ENCODE measurements around the gene JMJD4. TPM values are rescaled to one million over a fixed set of nuclear protein-coding genes. Genes with fewer than 3 reads are reported as not detected.
A peak's percentile ranks its signal among the peaks of the same experiment; 100 is the strongest.

Gene JMJD4
- total RNA-seq, 3 donors from 2014 or later: 11.7 to 27.2 (median 21.0) TPM

- Histone ChIP-seq H3K36me3 (peaks cover 3% of the 10 kb centered on the region), H3K4me3 (no peak overlapping the region), H3K27me3 (no peaks in the 10 kb centered on the region), H3K4me1 (no peaks in the 10 kb centered on the region), H3K9me3 (no peaks in the 10 kb centered on the region), H3K27ac (peak overlapping the region in 1 of 2 donors; percentile 38)
- intact Hi-C loops (cut with DNase I; ENCODE audit: low total_unique reads): loop anchor here (10.0 kb wide), 1 partner anchor 183 kb away; the partner anchor contains the start of gene WNT9A
- DNase-seq (ENCODE audit: low spot score in 2 of 2): no peak
- TF ChIP-seq POLR2AphosphoS5 (IDR thresholded peaks at IDR 0.05) (no peak), POLR2A (IDR thresholded peaks at IDR 0.05) (no peak)
- TF ChIP-seq, protein P1, sequence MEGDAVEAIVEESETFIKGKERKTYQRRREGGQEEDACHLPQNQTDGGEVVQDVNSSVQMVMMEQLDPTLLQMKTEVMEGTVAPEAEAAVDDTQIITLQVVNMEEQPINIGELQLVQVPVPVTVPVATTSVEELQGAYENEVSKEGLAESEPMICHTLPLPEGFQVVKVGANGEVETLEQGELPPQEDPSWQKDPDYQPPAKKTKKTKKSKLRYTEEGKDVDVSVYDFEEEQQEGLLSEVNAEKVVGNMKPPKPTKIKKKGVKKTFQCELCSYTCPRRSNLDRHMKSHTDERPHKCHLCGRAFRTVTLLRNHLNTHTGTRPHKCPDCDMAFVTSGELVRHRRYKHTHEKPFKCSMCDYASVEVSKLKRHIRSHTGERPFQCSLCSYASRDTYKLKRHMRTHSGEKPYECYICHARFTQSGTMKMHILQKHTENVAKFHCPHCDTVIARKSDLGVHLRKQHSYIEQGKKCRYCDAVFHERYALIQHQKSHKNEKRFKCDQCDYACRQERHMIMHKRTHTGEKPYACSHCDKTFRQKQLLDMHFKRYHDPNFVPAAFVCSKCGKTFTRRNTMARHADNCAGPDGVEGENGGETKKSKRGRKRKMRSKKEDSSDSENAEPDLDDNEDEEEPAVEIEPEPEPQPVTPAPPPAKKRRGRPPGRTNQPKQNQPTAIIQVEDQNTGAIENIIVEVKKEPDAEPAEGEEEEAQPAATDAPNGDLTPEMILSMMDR (IDR thresholded peaks at IDR 0.05): no peak
Measured at GRCh38 chr1:227761621-227762230, 26.6 kb upstream of the JMJD4 start.

GRCh38 chr1:227760377-227760776 lies 25.3 kb upstream of the JMJD4 start:
- H3K9me3 ChIP-seq: no peaks in the 10 kb centered on the region
- H3K27me3 ChIP-seq: no peaks in the 10 kb centered on the region
- no peaks in the 10 kb centered on the region for H3K4me1 ChIP-seq
- peaks cover 3% of the 10 kb centered on the region for H3K36me3 ChIP-seq
- intact Hi-C loops (cut with DNase I; ENCODE audit: low total_unique reads): loop anchor here (10.0 kb wide), 1 partner anchor 184 kb away; the partner anchor contains the start of gene WNT9A
- no peak for DNase-seq (ENCODE audit: low spot score in 2 of 2)
- peak overlapping the region; percentile 65 to 76 for H3K27ac ChIP-seq
- TF ChIP-seq POLR2AphosphoS5 (IDR thresholded peaks at IDR 0.05) (no peak), POLR2A (IDR thresholded peaks at IDR 0.05) (no peak)
- TF ChIP-seq, protein P1 (IDR thresholded peaks at IDR 0.05): no peak
- H3K4me3 ChIP-seq: no peak overlapping the region

DNA sequence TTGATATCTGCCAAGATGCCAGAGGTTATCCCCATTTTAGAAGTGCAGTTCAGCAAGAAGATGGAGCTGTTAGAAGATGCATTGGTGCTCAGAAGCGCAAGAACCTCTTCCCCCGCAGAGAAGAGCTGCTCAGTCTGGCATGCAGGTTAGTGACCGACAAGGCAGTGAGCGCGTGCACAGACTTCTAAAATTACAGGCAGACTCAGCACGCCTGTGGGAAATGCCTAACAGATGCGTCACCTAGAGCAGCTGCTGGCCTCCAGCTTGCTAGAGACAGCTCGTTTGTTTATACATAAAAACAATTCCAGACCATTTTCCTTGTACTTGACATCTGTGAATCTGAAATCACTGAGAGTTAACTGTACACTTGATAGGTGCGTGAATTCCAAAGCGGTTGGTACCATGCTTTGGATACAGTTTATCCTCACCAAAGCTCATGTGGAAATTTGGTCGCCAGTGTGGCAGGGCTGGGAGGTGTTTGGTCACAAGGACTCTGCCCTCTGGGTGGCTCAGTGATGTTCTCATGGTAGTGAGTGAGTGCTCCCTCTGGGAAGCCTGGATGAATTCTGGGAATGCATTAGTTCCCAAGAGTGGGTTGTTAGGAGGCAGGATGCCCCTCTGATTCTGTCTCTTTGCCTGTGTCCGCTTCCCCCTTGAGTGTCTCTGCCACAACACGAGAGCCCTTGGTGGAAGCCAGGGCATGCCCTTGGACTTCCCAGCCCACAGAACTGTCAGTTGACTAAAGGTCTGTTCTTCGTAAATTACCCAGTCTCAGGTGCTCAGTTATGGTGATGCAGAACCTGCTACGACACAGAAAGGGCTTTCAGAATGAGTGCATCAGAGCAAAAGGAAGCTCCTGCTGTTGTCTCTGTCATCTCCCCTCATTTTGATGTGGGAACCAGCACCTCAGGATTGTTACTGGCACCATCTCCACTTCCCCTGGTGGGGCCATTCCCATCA lies 24.5 kb upstream of the JMJD4 start:
- intact Hi-C loops (cut with DNase I; ENCODE audit: low total_unique reads): loop anchor here (10.0 kb wide), 1 partner anchor 185 kb away; the partner anchor contains the start of gene WNT9A
- Histone ChIP-seq H3K9me3 (no peaks in the 10 kb centered on the region), H3K4me1 (no peaks in the 10 kb centered on the region), H3K27me3 (no peaks in the 10 kb centered on the region), H3K4me3 (no peak overlapping the region), H3K27ac (peak overlapping the region; percentile 65 to 76), H3K36me3 (peaks cover 3% of the 10 kb centered on the region)
- TF ChIP-seq, protein P1 (IDR thresholded peaks at IDR 0.05): no peak
- TF ChIP-seq POLR2A (IDR thresholded peaks at IDR 0.05) (no peak), POLR2AphosphoS5 (IDR thresholded peaks at IDR 0.05) (no peak)
- peak in 1 of 2 donors; percentile 48 for DNase-seq (ENCODE audit: low spot score in 2 of 2)

- no peak for DNase-seq (ENCODE audit: low spot score in 2 of 2)
- TF ChIP-seq POLR2A (IDR thresholded peaks at IDR 0.05): no peak
- TF ChIP-seq POLR2AphosphoS5 (IDR thresholded peaks at IDR 0.05): no peak
- TF ChIP-seq, protein P1 (IDR thresholded peaks at IDR 0.05): no peak
- intact Hi-C loops (cut with DNase I; ENCODE audit: low total_unique reads): no loop called here
- Histone ChIP-seq H3K9me3 (no peaks in the 10 kb centered on the region), H3K4me3 (no peak overlapping the region), H3K36me3 (peaks cover 3% of the 10 kb centered on the region), H3K27me3 (no peaks in the 10 kb centered on the region), H3K27ac (no peak overlapping the region), H3K4me1 (no peaks in the 10 kb centered on the region)
Measured at GRCh38 chr1:227758366-227758765, 23.3 kb upstream of the JMJD4 start.
